AG04449 (cell line): ENCODE data around the gene SDCBP2.

Experiments
- CTCF ChIA-PET: fragments of 350-600 bp; formaldehyde crosslinking; extraction: SDS; loops from one replicate; lab custom pipeline; 2021; ENCODE audit warnings: antibody characterized with exemption; lab: Yijun Ruan, JAX
- POLR2A ChIA-PET: fragments of 400-600, 350-600 bp; formaldehyde crosslinking; extraction: SDS; loops from one replicate; lab custom pipeline; 2020; ENCODE audit warnings: antibody characterized with exemption, inconsistent platforms; lab: Yijun Ruan, JAX
- DNase-seq: peaks from one replicate; pipeline ENCODE4 v3.0.0-alpha.2; 2010; ENCODE audit warnings: low read depth, low spot score
- H3K4me3 ChIP-seq: 2 replicates; pipeline ENCODE4 v1.5.1; 2011; ENCODE audit warnings: low read depth, mild to moderate bottlenecking, control low read depth, low read length
- TF ChIP-seq, protein P1 (sequence below): IDR thresholded peaks from one replicate; pipeline ENCODE4 v1.5.1; 2011; ENCODE audit warnings: mild to moderate bottlenecking, moderate library complexity, low read length, control low read depth, inconsistent platforms; ENCODE audit not compliant: insufficient read depth; ENCODE audit errors: missing control alignments

The SDCBP2 gene

DNA sequence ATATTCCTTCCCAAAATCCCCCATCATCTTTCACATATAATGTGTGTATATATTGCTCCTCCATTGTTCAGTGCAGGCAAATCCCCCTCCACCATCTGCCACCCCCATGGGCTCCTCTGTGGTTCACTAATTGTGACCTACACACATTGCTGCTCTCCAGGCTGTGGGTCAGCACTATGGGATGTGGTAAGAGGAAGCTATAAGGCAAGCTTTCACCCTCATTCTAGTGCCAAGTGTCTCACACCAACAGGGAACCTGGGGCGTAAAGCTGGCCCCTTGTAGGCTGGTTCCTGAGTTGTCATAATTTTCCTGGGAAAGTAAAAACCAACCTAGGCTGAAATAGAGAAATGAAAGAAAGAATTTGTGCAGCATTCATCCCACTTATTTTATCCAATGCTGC, 47.1 kb upstream of the SDCBP2 start:
- TF ChIP-seq, protein P1, sequence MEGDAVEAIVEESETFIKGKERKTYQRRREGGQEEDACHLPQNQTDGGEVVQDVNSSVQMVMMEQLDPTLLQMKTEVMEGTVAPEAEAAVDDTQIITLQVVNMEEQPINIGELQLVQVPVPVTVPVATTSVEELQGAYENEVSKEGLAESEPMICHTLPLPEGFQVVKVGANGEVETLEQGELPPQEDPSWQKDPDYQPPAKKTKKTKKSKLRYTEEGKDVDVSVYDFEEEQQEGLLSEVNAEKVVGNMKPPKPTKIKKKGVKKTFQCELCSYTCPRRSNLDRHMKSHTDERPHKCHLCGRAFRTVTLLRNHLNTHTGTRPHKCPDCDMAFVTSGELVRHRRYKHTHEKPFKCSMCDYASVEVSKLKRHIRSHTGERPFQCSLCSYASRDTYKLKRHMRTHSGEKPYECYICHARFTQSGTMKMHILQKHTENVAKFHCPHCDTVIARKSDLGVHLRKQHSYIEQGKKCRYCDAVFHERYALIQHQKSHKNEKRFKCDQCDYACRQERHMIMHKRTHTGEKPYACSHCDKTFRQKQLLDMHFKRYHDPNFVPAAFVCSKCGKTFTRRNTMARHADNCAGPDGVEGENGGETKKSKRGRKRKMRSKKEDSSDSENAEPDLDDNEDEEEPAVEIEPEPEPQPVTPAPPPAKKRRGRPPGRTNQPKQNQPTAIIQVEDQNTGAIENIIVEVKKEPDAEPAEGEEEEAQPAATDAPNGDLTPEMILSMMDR: no peak
- DNase-seq: no peak
- POLR2A ChIA-PET: no interaction called here
- no peak overlapping the region for H3K4me3 ChIP-seq
- CTCF ChIA-PET: interaction anchor here (1.3 to 1.9 kb wide), 2 partner anchors 10 to 16 kb away, joined by 4 to 5 read pairs; no protein-coding TSS in a partner anchor

DNA sequence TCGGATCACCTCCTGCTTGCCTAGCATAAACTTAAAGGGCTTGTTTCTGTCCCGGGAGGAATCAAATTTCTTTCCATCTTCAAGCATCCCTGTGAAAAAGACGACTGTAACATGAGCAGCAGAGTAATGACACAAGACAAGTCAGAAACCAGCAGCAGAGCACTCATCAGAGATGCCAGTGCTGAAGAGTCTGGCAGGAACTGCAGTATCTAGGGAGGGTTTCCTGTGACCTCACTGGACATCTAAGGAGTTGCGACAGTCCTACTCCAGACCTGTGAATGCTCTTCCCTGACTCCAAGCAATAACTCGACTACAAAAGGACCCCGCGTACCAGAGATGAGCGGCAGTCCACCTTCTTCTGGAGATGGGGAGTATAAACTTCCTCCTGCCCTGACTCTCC, 46.6 kb upstream of the SDCBP2 start:
- TF ChIP-seq, protein P1: no peak
- POLR2A ChIA-PET: no interaction called here
- CTCF ChIA-PET: interaction anchor here (1.3 to 1.9 kb wide), 3 partner anchors 10 to 65 kb away, joined by 4 to 5 read pairs (median 4); no protein-coding TSS in a partner anchor
- DNase-seq: peak; percentile 45
- no peak overlapping the region for H3K4me3 ChIP-seq

DNA sequence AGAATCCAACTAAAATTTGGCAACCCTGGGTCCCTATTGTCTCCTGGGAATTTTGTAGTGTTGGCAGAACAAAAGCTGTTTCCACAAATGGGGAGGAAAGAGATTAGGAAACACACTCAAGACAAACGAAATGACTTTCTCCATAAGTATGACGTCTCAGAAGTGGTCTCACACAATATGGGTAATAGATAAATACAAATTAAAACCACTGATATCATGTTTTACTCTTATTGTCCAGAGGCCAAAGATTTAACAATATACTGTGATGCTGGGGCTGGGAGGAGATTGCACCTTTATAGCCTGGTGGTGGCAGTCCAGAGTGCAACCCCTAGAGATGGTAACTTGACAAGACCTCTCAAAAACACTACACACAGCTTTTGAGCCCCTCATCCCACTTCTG, 45.3 kb upstream of the SDCBP2 start:
- POLR2A ChIA-PET: no interaction called here
- CTCF ChIA-PET: interaction anchor here (0.8 to 1.9 kb wide), 2 partner anchors 8 to 13 kb away, joined by 3 to 5 read pairs; no protein-coding TSS in a partner anchor
- no peak overlapping the region for H3K4me3 ChIP-seq
- TF ChIP-seq, protein P1: no peak
- DNase-seq: no peak

DNA sequence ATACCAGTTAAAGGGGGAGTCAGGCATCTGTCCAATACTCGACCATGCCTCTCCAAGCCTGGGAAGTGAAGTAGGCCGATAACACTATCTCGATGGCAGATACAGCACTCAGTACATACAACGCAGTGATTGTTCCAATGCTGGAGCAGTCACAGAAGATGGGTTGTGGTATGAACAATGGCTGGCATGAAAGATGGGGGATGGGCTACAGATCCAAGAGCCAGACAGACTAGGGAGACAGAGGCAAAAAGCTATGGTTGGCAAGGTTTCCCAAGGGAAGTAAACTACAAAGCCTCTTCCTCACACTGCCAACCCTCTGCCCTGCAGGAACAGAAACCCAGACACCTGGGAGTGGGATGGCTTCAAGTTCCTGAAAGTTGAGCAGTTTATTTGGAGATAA, 44.7 kb upstream of the SDCBP2 start:
- ChIA-PET POLR2A (no interaction called here), CTCF (interaction anchor here (1.3 kb wide), 1 partner anchor 14 kb away, joined by 3 read pairs; no protein-coding TSS in a partner anchor)
- H3K4me3 ChIP-seq: no peak overlapping the region
- TF ChIP-seq, protein P1: no peak
- DNase-seq: no peak

DNA sequence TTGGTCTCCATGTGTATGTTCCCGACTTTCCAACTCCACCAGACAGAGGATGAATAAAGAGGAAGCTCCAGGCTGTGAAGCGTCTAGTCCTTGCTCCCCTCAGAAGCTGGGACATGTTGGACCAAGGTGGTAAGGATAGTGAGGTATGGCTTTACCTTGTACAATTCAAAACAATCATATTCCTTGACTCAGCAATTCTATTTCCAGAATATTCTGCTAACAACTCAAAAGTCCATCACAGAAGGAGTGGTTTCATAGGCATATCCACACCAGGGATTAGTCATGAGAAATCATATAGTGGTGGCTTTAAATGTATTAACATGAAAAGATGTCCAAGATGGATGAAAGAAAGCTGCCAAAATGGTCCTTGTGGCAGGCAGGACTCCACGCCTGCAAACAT, 44.1 kb upstream of the SDCBP2 start:
- TF ChIP-seq, protein P1: no peak
- no peak overlapping the region for H3K4me3 ChIP-seq
- POLR2A ChIA-PET: no interaction called here
- CTCF ChIA-PET: interaction anchor here (1.3 kb wide), 1 partner anchor 13 kb away, joined by 3 read pairs; no protein-coding TSS in a partner anchor
- DNase-seq: no peak

DNA sequence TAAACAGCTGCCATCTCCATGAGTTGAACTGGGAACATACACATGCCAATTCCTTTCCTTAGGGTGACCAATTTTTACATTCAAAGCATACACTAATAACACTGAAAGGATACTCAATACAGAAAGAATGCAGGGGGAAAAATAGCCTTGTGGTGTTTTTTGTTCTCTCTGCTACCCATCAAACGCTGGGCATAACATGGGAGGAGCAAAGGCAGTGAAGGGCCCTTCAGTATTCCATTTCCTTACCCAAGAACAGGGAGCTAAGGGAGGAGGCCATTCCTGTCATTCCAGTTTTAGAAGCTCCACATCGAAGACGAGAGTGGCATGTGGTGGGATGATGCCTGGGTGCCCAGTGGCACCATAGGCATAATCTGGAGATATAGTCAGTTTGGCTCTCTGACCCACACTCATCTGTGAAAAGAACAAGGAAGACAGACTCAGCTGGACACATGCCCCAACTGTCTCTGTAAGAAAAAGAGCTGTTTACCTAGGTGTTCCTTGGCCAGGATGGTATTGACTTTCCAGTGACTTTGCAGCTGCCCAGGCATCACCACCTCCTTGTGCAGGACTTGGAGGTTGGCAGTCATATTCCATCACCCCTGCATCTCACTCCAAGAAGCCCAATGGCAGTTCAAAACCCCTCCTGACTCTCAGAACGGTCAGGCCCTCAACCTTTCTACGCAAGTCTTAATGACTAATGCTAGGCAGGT, 43.0 kb upstream of the SDCBP2 start:
- H3K4me3 ChIP-seq: no peak overlapping the region
- CTCF ChIA-PET: no interaction called here
- DNase-seq: no peak
- POLR2A ChIA-PET: no interaction called here
- TF ChIP-seq, protein P1: no peak
